Large intestine (tissue), 3 donors: ENCODE measurements around the gene TMTC1. TPM values are rescaled to one million over a fixed set of nuclear protein-coding genes. Genes with fewer than 3 reads are reported as not detected.

ENCODE experiments used
- DNase-seq, 2 donors: peaks; one replicate each; pipeline versions ENCODE4 v3.0.0 to v3.0.0-alpha.2; 2013
- H3K27ac ChIP-seq: one replicate; pipeline ENCODE4 v1.5.1; 2013; ENCODE audit warnings: low read length
- H3K27me3 ChIP-seq: 2 replicates; pipeline ENCODE4 v1.6.1; 2013; ENCODE audit warnings: low read length; ENCODE audit not compliant: control insufficient read depth, insufficient read depth
- H3K36me3 ChIP-seq: 2 replicates; pipeline ENCODE4 v1.6.1; 2013; ENCODE audit warnings: low read length; ENCODE audit not compliant: control insufficient read depth, insufficient read depth
- H3K4me1 ChIP-seq: one replicate; pipeline ENCODE4 v1.6.1; 2013; ENCODE audit warnings: low read length; ENCODE audit not compliant: control insufficient read depth, insufficient read depth
- H3K4me3 ChIP-seq: one replicate; pipeline ENCODE4 v1.5.1; 2013; ENCODE audit warnings: low read length
- H3K9me3 ChIP-seq: one replicate; pipeline ENCODE4 v1.6.1; 2013; ENCODE audit warnings: mild to moderate bottlenecking, low read depth, low read length, moderate library complexity; ENCODE audit not compliant: control insufficient read depth
- WGBS: methylation state at CpG from one replicate; pipeline ENCODE4 v1.1.5; 2013; ENCODE audit warnings: low lambda C conversion rate; ENCODE audit not compliant: insufficient coverage; 5-methylcytosine and 5-hydroxymethylcytosine counted together
- polyA plus RNA-seq: library from polyadenylated mRNA; unstranded; fragments of 120-200 nt; gene quantifications from one replicate; pipeline ENCODE4 v1.2.1, GENCODE V29; 2013

TMTC1 gene
- polyA plus RNA-seq, 1 donor, result 4.0 TPM

- WGBS, result 100% methylated on average over 1 of the region's 1 CpG
- no peaks in the 10 kb centered on the region for H3K27me3 ChIP-seq
Measured at GRCh38 chr12:29617407-29617803, 166.3 kb downstream of the TMTC1 start.

GRCh38 chr12:29616664-29617406, 166.9 kb downstream of the TMTC1 start:
- Histone ChIP-seq H3K9me3 (no peaks in the 10 kb centered on the region), H3K27me3 (no peaks in the 10 kb centered on the region), H3K36me3 (no peaks in the 10 kb centered on the region), H3K27ac (no peak overlapping the region), H3K4me1 (no peaks in the 10 kb centered on the region), H3K4me3 (no peak overlapping the region)
- DNase-seq, result no peak
- WGBS, result 100% methylated on average over 1 of the region's 6 CpGs

More at GRCh38 chr12:29617407-29617803, 166.3 kb downstream of the TMTC1 start:
- H3K27ac ChIP-seq, result no peak overlapping the region
- H3K4me3 ChIP-seq, result no peak overlapping the region
- no peaks in the 10 kb centered on the region for H3K9me3 ChIP-seq
- no peak for DNase-seq
- H3K36me3 ChIP-seq, result no peaks in the 10 kb centered on the region
- H3K4me1 ChIP-seq, result no peaks in the 10 kb centered on the region

- DNase-seq, result no peak
- Histone ChIP-seq H3K27ac (no peak overlapping the region), H3K36me3 (no peaks in the 10 kb centered on the region), H3K9me3 (no peaks in the 10 kb centered on the region), H3K4me1 (no peaks in the 10 kb centered on the region), H3K4me3 (no peak overlapping the region), H3K27me3 (no peaks in the 10 kb centered on the region)
- WGBS, result 100% methylated on average over 1 of the region's 2 CpGs
Measured at GRCh38 chr12:29614694-29615325, 168.9 kb downstream of the TMTC1 start.

- Histone ChIP-seq H3K27me3 (no peaks in the 10 kb centered on the region), H3K4me3 (no peak overlapping the region), H3K4me1 (no peaks in the 10 kb centered on the region), H3K27ac (no peak overlapping the region), H3K9me3 (no peaks in the 10 kb centered on the region), H3K36me3 (no peaks in the 10 kb centered on the region)
- no peak for DNase-seq
Measured at GRCh38 chr12:29612912-29613311, 170.8 kb downstream of the TMTC1 start.

GRCh38 chr12:29611906-29612305, 171.8 kb downstream of the TMTC1 start:
- WGBS, result no CpG with 5 or more reads among the region's 3 CpGs
- DNase-seq, result no peak

GRCh38 chr12:29610473-29611170, 173.1 kb downstream of the TMTC1 start:
- no peaks in the 10 kb centered on the region for H3K36me3 ChIP-seq
- H3K27me3 ChIP-seq, result no peaks in the 10 kb centered on the region
- no peak for DNase-seq
- WGBS, result 37% methylated on average over 2 of the region's 7 CpGs
- H3K9me3 ChIP-seq, result no peaks in the 10 kb centered on the region
- H3K4me3 ChIP-seq, result no peak overlapping the region
- no peak overlapping the region for H3K27ac ChIP-seq
- no peaks in the 10 kb centered on the region for H3K4me1 ChIP-seq

More at GRCh38 chr12:29611906-29612305, 171.8 kb downstream of the TMTC1 start:
- no peak overlapping the region for H3K4me3 ChIP-seq
- H3K36me3 ChIP-seq, result no peaks in the 10 kb centered on the region
- H3K4me1 ChIP-seq, result no peaks in the 10 kb centered on the region
- H3K27ac ChIP-seq, result no peak overlapping the region
- no peaks in the 10 kb centered on the region for H3K27me3 ChIP-seq
- no peaks in the 10 kb centered on the region for H3K9me3 ChIP-seq

GRCh38 chr12:29609431-29610215, 174.1 kb downstream of the TMTC1 start:
- Histone ChIP-seq H3K9me3 (no peaks in the 10 kb centered on the region), H3K4me1 (no peaks in the 10 kb centered on the region), H3K36me3 (no peaks in the 10 kb centered on the region), H3K27ac (no peak overlapping the region), H3K4me3 (no peak overlapping the region), H3K27me3 (no peaks in the 10 kb centered on the region)
- no CpG with 5 or more reads among the region's 12 CpGs for WGBS
- DNase-seq, result no peak

GRCh38 chr12:29608581-29608980, 175.2 kb downstream of the TMTC1 start:
- Histone ChIP-seq H3K9me3 (no peaks in the 10 kb centered on the region), H3K4me3 (no peak overlapping the region), H3K27ac (no peak overlapping the region), H3K36me3 (no peaks in the 10 kb centered on the region), H3K27me3 (no peaks in the 10 kb centered on the region), H3K4me1 (no peaks in the 10 kb centered on the region)
- WGBS, result no CpG with 5 or more reads among the region's 7 CpGs
- DNase-seq, result no peak

- H3K27ac ChIP-seq, result no peak overlapping the region
- no peaks in the 10 kb centered on the region for H3K36me3 ChIP-seq
- no peak for DNase-seq
- no peak overlapping the region for H3K4me3 ChIP-seq
- WGBS, result no CpG with 5 or more reads among the region's 3 CpGs
- H3K27me3 ChIP-seq, result no peaks in the 10 kb centered on the region
- no peaks in the 10 kb centered on the region for H3K4me1 ChIP-seq
- no peaks in the 10 kb centered on the region for H3K9me3 ChIP-seq
Measured at GRCh38 chr12:29599381-29599780, 184.4 kb downstream of the TMTC1 start.

GRCh38 chr12:29595071-29595755, 188.5 kb downstream of the TMTC1 start:
- no peaks in the 10 kb centered on the region for H3K36me3 ChIP-seq
- no peaks in the 10 kb centered on the region for H3K4me1 ChIP-seq
- no peak overlapping the region for H3K4me3 ChIP-seq
- DNase-seq, result no peak
- H3K9me3 ChIP-seq, result no peaks in the 10 kb centered on the region
- no peaks in the 10 kb centered on the region for H3K27me3 ChIP-seq
- no CpG with 5 or more reads among the region's 1 CpG for WGBS
- H3K27ac ChIP-seq, result no peak overlapping the region
